DMS153 treated with DMSO at 0.1 percent for 48 hours (cell line): ENCODE data around the gene MYRF.

ENCODE experiments used
- DNase-seq: peaks from one replicate; lab custom pipeline; 2025; ENCODE audit not compliant: unreplicated experiment; lab: John Stamatoyannopoulos, UW

Gene MYRF

DNA sequence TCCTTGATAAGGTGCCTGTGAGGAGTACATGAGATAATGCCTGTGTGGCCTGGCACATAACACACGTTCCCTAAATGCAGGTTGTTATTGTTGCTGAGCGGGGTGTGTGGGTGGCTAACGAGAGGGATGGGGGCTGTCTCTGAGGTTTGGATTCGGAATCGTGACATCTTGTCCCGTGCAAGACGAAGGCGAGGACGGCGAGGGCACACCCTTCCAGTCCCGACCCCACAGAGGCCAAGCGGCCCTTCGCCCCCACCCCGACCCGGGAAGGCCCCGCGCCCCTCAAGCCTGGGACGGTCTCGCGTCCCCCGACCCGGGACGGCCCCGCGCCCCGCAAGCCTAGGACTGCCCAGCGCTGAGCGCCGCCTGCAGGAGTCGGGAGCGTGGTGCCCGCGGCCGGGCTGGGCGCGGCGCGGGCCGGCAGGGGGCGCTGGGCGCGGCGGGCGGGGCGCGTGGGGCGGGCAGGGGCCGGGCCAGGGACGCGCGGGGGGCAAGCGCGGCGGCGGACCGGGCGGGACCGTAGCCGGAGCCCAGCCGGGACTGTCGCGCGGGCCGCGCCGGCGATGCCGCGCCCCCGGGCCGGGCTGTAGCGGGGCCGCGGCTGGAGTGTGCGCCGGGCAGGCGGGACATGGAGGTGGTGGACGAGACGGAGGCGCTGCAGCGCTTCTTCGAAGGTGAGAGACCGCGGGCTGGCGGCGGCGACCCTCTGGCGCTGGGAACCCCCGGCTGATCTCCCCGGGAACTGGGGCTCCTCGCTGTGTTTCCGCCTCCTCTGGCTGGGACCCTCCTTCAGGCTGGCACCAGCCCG lies at the start of gene MYRF:
Gene MYRF, plus strand, starts transcription at position 520 of the 808 bp plus-strand sequence. Its CDS starts 109 bp downstream, at position 629.
- DNase-seq, result no peak

DNA sequence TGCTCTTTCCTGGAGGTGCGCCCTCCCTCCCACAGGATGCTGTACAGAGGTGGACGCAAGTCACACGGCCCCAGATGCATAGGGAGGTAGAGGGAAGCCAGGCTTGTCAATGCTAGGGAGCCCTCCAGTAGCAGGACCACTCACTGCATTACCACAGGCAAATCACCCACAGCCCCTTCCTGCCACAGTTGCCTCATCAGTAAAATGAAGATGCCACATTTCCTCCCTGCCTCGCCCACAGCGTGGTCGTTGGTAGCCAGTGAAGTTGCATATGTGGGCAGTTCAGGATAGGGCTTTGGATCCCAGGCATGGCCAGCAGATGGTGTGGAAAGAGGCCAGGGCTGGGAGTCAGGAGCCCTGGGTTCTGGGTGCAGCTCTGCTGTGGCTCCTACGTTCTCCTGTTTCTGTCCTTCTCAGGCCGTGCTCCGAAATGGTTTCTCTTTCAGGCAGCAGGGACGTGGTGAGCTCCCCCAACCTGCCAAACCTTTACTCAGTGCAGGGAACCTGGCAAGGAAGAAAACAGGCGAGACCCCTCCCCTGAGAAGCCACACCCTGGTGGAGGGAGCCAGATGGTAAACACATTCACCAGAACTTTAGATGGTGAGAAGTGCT lies 49.6 kb upstream of the MYRF start:
- DNase-seq, result no peak

DNA sequence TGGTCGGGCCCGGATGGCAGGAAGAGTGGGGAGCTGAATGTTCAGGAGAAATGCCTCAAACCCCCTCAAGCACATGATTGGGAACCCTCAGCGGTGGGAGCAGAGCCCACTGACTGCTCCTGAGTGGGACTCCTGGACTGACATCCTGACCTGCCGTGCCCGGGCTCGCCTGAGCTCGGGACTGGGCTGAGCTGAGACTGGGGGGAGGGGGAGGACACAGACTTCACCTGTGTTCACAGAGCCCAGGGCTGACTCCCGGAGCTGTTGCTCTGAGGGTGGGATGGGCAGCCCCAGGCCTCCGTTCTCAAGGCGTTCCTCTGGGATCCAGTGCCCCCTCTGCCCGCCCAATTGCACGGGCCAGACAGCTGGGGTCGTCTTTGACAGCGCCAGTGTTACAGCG lies 47.6 kb upstream of the MYRF start:
- no peak for DNase-seq

DNA sequence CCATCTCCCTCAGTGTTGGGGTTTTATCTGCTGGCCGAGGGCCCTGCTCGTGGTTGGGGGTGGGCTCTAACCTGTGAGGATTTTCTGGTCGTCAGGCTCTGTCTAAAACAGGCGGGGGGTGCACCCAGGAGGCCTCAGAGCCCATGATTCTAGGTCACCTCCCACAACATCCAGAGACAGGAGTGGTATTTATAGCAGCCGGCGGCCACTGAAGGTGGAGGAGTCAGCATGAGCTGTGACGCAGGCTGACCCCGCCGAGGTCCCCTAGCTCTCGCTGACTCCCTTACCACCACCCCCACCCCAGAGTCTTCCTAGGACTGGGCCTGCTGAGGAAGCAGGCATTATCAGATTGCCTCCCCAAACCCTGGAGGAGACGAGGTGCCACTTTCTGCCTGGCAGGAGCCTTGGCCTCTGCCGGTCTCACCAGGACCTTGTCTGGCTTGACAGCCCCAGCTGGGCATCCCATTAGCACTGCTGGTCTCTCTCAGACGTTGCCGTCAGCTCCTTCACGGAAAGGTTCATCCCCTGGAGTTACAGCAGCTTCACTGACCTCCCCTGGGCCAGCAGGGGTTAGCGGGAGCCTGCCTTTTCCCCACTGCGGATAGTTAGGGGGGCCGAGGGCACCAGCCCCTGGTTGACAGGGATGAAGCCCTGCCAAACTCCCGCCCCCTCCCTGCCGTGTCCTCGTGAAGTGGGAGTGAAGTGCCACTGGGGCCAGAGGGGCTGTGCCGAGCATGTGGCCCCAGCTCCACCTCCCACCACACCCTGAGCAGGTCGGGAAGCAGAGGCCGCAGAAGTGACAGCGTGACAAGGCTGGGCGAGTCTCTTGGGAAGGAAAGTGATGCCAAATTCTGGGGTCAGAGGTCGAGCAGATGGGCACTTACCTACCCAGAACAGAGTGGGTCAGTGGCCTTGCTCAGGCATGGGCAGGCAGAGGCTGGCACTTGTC lies 45.7 kb upstream of the MYRF start:
- no peak for DNase-seq

DNA sequence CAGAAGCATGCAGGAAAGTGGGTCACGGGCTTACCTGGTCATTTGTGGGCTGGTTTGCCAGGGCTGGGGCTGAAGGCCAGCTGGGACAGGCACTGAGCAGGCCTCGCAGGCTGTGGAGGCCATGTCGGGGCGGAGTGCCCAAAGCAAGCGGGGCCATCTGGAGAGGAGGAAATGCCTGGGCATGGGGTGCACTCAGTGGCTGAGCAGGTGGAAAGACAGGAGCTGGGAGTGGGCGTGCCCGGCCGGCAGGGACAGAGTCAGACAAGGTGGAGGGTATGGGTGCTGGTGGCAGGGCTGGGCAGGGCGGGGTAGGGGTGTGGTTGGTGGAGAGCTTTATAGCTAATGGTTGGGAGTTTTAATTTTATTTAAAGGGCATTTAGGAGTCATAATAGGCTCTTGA lies 44.9 kb upstream of the MYRF start:
- no peak for DNase-seq

DNA sequence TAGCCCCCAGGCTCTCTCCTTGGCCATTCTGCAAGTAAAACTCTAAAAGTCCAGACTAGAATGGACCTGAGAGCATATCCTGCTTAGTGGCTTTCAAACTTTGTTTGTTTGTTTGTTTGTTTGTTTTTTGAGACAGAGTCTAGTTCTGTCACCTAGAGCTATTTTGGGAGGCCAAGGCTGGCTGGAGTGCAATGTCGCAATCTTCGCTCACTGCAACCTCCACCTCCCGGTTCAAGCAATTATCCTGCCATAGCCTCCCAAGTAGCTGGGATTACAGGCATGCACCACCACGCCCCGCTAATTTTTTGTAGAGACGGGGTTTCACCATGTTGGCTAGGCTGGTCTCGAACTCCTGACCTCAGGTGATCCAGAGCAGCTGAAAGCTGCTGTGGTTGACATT lies 43.3 kb upstream of the MYRF start:
- DNase-seq, result no peak

DNA sequence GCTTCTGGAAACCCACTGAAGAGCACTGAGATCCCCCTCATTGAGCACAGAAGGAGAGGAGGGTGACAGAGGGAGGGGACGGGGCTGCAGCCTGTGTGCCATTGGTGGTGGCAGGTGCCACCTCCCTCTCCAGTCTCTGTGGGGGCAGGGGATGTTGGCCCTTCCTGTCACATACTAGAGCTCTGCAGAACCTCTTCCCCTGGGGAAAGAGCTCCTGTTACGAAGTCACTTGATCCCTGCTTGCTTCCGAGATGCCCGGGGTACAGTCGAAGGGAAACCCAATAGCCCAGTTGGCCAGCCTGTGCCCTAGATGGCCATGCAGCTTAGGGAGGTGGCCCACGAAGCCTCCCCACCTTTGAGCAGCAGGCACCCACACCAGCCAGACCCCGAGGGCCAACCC lies 42.9 kb upstream of the MYRF start:
- DNase-seq, result no peak

DNA sequence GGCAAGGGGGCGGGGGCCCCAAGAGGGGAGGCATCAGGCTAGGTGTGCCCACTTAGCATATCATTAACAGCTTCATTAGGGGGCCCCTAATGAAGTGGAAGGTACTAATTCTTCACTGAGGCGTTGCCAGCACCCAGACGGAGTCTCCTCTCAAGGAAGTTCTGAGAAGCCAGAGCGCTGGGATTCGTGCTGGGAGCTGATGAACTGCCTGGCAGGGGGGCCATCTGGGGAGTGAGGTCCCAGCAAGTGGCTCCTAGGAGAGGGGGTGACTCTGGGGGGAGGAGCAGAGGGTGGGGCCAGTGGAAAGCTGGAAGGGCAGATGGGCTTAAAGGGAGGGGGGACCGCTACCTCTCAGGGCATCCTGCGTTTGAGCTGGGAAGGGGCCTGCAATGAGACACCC lies 42.4 kb upstream of the MYRF start:
- DNase-seq, result no peak

DNA sequence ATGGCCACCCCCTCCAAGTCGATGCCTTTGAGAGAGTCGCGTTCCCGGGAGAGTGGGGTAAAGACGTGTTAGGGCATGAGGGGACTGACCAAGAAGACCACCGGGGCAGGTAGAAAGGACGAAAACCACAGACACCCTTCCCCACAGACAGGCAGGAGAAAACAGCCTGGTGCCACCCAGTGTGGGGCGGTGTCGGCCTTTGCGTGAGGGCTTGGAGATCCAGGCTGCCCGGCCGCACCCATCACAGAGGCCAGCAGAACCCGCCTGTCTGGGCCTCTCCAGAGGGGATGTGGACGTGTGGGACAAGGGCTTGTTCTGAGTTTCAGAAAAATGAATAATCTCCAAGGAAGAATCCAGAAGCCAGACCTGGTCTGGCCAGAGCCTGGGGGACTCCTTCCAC lies 41.4 kb upstream of the MYRF start:
- no peak for DNase-seq

DNA sequence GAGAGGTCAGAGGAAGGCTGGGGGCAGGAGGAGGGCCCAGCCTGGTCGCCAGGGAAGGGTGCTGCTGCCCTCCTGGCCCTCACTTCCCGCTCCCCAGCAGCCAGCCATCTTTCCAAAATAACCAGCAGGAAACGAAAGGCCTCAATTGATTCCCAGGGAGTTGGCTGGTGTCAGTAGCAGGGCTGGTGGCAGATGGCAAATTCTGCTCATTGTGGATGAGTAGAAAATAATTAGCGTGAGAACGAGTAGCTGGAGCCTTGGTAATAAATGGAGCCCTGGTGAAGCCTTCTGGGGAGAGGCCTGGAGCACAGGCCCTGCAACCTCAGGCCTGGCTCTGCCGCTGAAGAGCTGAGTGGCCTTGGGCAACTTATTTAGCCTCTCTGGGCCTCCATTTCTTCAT lies 40.9 kb upstream of the MYRF start:
- no peak for DNase-seq

DNA sequence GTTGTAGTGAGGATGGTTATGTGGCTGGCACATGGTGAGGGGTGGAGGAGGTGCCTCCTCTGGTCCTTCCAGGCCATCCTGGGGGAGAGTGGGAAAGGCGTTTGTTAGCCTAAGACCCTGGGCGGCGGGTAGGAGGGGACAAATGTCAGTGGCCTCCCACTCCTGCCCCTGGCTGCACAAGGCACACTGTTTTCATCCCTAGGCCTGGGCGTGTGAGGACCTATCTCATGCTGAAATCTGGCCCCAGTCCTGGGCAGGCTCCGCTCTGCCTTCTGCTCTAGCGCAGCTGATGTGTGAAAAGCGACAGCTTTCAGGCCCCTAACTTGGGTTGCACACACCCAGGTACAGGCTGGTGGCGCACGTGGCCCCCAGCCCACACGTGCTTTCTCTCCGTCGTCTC lies 40.1 kb upstream of the MYRF start:
- DNase-seq, result no peak

DNA sequence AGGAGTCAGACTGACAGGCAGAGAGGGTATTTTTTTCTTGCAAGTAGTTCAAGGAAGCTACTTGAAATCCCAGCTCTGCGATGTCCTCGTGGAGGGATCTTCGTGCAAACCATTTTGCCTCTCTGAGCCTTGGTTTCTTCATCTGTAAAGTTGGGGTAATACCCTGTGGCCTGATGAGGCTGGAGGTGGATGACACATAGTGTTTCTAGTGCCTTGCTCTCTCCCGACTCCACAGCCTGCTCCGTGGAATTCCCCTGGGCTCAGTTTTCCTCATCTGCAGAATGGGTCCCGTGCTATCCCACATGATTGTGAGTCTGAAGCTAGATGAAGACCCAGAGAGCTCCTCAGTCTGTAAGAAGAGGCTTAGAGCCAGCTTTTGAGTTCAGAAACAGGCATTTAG lies 39.6 kb upstream of the MYRF start:
- DNase-seq, result no peak

DNA sequence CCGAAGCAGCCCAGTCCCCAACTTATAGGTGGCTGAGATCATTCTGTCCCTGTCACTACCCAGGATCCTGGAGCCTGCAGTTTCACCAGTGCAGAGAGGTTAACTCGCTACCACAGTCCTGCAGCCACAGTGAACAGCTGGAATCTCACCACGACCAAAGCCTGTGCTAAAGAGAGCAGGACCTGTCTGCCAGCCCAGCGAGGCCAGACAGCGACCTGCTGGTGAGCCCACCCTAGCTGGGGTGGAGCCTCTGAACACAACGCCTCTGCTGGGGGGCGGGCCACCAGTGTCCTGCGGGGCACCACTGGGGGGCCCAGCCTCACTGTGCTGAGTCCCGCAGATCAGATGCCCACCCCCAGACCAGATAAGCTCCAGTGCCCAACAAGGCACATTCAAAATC lies 39.0 kb upstream of the MYRF start:
- no peak for DNase-seq

DNA sequence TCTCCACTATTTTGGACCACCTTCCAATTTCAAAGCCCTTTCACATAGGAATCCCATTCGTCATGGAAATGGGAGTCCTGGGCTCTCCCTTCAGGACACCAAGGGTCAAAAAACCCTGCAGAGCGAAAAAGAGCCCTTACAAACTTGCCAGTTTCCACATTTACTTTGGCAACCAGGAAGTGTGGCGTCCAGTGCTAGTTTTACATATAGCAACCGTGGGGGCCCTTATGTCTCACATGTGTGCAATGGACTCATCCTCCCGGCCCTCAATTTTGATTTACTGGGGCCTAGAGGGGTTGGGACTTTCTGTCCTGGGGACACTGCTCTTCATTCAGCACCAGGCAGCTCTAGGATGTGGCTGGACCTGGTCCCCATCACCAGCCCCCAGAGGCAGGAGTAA lies 38.5 kb upstream of the MYRF start:
- no peak for DNase-seq

DNA sequence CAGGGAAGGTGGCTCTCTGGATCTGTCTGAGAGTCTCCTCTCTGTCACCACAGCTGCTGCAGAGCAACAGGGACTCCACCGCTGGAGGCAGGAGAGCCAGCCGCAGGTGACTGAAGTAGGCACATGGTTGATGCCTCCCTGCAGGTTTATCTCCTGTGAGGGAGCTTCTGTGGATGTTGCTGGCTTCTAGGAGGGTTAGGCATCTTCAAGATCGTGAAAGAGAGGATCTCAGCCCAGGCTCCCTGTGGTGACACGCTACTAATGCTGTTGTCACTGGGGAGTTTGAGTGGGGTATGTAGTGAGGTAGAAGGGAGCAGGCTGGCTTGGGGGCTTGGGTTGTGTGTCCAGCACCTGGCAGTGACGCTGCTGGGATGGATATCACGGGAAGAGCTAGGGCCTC lies 38.1 kb upstream of the MYRF start:
- no peak for DNase-seq

DNA sequence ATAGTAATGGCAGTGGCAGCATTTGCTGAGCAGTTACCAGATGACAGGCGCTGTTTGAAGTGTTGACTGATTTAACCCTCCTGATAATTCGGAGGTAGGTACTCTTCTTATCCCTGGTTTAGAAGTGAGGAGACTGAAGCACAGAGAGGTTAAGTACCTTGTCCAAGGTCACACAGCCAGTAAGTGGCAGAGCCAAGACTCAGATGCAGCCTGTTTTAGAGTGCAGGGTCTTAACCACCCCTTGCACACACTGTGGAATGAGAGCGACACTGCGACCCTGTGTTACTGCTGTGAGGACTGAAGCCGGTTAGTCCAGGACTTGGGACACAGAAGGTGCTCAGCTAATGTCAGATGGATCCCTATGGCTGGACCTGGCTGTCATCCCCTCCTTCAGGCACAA lies 37.5 kb upstream of the MYRF start:
- no peak for DNase-seq

DNA sequence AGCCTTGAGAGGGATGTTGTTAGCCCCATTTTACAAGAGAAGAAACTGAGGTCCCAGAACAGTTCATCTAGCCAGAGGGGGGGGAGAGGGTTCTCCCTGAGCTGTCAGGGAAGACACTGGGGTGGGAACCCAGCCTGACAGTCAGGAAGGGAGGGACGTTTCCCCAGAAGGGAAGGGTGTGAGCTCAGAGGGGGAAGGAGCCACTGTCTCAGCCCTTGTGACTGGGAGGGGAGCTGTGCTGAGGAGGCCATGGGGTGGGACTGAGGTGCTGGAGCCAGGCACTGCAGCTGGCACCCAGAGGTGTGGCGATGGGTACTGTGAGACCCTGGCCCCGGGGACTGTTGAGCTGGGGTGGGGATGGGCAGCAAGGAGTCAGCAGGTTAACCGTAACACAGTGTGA lies 36.6 kb upstream of the MYRF start:
- DNase-seq, result no peak

DNA sequence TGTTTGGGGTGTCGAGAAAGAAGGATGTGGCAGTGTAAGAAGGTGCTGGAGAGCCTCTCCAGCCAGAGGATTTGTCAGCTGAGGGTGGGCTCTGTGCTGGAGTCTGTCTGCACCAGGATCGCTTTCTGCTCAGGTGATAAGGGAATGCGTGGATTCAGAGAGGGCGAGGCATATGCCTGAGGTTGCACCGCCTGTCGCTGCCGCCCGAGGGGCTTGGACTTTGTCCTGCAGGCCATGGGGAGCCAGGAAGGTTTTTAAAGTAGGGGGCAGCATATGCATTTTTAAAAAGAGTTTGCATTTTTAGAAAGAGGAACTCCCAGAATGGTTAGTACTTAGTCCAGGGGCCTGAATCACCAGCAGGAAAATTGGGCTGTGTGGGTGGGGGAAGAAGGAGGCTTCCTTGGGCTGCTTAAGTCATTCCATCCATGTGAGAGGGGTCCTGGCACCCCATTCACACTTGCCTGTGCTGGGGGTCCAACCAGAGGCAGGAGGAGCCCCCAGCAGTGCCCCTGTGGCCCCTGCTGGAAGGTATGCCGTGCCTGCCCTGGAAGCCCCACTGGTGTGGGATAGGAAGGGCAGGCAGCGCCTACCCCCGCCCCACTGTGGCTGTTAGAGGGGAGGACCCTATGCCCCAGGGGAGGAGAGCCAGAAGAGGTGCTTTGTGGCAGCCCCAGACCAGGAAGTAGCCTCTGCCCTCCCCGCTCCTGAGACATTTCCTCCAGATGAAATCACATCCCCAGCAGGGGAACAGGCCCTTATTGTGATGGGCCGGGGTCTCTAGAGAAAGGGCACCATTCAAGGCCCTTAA lies 35.8 kb upstream of the MYRF start:
- DNase-seq, result no peak

DNA sequence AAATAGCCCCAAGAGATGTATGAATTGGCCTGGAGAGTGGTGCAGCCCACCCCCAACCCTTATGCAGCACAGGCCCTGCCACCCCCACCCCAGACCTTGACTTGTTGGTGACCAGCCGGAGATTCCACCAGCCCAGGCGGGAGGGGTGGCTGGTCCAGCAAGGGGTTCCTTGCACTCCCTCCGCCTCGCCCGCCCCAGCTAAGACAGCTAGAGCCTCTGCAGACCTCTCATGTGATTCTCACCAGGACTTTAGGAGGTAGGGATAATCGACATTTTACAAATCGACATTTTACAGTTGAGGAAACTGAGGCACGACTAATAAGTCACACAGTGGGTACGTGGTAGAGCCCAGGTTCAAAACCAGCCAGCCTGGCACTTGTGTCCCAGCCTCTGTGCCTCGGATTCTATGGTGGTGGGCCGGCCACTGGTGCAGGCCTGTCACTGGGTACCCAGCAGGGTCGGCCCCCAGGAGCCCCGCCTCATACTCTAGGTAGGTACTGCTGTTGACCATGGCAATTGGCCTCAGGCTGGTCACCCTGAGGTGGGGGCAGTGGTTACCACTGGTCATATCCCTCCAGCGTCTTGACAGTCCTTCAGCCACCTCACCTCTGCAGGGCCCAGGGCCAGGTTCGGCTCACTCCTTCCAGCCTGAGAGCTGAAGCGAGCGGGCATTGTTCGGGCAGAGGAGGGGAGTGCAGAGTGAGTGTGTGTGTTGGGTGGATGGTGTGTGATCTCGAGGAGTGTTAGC lies 35.0 kb upstream of the MYRF start:
- DNase-seq, result no peak

DNA sequence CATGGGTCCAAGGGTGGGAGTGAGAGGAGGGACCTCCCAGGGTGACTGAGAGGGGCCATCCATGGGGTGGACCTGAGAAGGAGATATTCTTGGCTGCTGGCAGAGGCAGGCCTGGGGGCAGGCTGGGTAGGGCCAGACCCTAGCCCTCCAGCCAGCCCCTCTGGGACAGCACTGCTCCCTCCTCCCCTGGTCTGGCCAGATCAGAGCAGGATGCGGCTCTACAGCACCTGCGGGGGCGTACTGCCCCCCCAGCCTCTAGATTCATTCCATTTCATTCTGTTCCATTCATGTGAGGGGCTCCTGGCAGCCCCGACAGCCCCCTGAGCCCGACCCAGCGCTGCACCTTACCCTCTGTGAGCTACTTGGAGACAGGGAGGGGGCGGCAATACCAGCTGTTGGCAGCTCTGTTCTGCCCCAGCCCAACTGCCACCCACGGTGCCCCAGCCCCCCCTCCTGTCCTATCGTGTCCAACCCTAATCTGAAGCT lies 34.3 kb upstream of the MYRF start:
- no peak for DNase-seq
